NCI-H524 (cell line): ENCODE results near the gene THOC3.
"Not testable (repeated sequence)": the region's sequence is repeated elsewhere in the genome, so short reads cannot be mapped to it uniquely, and the experiment has no call there.

Experiments used
- DNase-seq, 2 experiments: peaks; one replicate each; lab custom pipeline; 2025; lab: John Stamatoyannopoulos, UW

The THOC3 gene

DNA sequence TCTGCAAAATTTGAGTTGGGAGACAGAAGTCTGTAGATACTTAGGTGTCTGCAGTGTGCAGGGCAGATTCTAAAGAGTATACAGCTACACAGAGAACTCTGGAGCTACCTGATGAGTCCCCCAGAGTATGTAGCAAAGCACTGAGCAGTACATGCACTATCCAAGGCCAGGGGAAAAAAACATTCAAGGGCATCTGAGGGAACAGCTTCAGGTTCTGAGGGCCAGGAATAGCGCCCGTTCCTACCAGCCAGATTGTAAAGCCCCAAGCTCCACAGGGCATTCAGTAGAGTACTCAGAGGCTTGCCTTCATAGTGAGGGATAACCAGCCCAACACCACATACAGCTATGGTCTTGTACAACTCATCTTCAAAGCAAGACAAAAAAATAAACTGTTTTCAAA lies 27.5 kb downstream of the THOC3 start:
- DNase-seq = not testable (repeated sequence)

- not testable (repeated sequence) for DNase-seq
Measured at GRCh38 chr5:175938489-175938888, 29.6 kb downstream of the THOC3 start.

GRCh38 chr5:175928752-175929151 lies 39.4 kb downstream of the THOC3 start:
- not testable (repeated sequence) for DNase-seq

- DNase-seq = not testable (repeated sequence)
Measured at GRCh38 chr5:175925106-175925505, 43.0 kb downstream of the THOC3 start.

DNA sequence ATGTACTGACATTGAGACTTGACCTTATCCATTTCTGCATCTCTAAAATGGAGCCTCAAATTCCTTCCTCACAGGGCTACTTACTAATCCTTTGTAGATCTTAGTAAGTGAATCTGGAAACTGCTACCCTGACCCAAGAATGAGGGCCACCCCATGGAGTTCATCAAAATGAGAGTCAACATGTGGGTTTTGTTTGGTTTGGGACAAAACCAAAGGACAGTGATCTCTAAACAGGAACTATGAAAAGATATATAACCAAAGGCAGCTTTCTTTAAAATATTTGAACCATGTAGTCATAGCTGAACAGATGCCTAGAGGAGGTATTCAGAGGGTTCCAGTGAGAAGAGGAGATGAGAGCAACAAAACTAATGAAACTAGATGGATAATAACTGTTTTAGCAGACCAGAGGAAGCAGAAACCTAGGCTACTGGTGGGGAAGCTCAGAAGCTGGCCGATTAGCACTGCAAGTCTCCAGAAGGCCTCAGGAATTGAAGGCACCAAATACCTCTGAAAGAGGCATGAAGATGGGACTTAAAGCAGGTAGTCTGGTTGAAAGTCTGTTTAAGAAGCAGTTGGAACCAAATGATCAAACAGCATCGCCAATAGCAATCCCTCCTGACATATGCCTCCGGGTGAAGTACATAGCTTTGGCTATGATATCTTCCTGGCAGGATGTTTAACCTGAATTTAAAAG lies 45.8 kb downstream of the THOC3 start:
- DNase-seq = no peak

- DNase-seq = no peak
Measured at GRCh38 chr5:175921061-175921730, 46.9 kb downstream of the THOC3 start.

- no peak for DNase-seq
Measured at GRCh38 chr5:175920231-175920811, 47.8 kb downstream of the THOC3 start.

DNA sequence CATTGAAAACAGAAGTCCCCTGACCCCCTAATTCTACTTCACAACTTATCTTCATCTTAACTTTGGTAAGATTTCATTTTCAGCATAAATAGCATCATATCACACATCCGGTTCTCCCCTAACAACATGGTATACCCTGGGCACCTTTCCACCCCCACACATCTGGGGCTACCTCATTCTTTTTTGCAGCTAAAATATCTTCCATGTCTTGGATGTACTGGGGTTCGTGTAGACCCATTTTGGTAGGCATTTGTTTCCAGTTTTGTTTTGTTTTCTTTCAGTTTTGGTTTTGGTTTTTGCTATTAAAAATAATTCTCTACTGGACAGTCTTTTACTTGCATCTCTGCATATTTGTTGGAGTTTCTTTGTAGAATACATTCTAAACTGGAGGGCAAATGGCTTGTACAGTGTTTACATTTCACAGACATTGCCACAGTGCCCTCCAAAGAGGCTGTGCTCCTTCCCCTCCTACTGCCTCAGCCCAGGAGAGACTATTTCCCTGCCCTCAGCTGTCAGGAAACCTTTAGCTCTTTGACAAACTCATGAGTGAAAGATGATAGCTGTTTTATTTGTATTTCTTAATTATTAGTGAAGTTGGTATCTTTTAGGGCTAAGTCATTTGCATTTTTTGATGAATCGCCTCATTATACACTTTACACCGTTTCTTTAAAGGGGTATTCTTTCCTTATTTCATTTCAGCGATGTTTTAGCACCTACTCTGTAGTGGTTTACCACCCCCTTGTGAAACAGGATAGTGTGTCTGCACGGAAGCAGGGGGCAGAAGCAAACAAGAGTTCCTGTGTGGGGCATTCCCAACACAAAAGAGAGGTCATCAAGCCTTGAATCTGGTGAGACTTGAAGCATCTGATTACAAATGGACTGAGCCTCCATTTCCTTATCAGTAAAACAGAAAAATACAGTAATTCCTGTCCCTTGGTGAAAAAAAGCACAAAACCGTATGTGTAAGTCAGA lies 52.8 kb downstream of the THOC3 start:
- not testable (repeated sequence) for DNase-seq

- not testable (repeated sequence) for DNase-seq
Measured at GRCh38 chr5:175913835-175914672, 54.1 kb downstream of the THOC3 start.

DNA sequence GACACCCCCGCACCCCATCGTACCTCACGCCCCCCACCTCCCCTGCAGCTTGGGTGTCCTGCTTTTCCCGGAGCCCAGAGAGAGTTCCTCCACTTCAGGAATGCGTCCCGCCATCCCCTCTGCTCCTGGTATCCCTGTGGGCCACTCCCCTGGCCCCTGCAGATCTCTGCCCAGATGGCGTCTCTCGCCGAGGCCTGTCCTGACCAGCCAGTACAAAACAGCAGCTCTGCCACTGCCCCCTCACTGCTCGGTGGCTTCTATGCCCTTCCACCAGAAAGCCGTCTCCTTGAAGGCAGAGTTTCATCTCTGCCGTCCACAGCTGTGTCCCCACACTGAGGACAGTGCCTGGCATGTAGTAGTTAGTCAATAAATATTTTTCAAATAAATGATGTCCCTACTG lies 58.0 kb downstream of the THOC3 start:
- DNase-seq = not testable (repeated sequence)
